ENCODE results near the gene KRT15.

DNA sequence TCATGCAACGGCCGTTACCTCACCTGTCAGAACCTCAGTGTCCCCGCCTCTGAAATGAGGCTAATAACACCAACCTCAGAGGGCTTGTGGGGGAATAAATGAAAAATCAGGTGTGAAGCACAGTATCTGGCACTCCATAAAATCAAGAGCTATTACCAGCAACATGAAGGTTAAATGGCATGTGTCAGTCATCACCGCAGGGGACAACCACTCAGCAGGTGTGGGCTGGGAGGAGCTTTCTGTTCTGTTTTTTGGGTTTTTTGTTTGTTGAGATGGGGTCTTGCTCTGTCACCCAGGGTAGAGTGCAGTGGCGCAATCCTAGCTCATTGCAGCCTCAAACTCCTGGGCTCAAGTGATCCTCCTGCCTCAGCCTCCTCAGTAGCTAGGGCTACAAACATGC is 26.2 kb upstream of the KRT15 start:
- TF ChIP-seq, protein P1, sequence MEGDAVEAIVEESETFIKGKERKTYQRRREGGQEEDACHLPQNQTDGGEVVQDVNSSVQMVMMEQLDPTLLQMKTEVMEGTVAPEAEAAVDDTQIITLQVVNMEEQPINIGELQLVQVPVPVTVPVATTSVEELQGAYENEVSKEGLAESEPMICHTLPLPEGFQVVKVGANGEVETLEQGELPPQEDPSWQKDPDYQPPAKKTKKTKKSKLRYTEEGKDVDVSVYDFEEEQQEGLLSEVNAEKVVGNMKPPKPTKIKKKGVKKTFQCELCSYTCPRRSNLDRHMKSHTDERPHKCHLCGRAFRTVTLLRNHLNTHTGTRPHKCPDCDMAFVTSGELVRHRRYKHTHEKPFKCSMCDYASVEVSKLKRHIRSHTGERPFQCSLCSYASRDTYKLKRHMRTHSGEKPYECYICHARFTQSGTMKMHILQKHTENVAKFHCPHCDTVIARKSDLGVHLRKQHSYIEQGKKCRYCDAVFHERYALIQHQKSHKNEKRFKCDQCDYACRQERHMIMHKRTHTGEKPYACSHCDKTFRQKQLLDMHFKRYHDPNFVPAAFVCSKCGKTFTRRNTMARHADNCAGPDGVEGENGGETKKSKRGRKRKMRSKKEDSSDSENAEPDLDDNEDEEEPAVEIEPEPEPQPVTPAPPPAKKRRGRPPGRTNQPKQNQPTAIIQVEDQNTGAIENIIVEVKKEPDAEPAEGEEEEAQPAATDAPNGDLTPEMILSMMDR (IDR thresholded peaks at IDR 0.05), result no peak
- TF ChIP-seq POLR2A (IDR thresholded peaks at IDR 0.05) (no peak), POLR2AphosphoS5 (IDR thresholded peaks at IDR 0.05) (no peak)
